ENCODE data around the gene PAK2. TPM values are rescaled to one million over a fixed set of nuclear protein-coding genes. Genes with fewer than 3 reads are reported as not detected.
"Not testable (repeated sequence)": the region's sequence is repeated elsewhere in the genome, so short reads cannot be mapped to it uniquely, and the experiment has no call there.

The PAK2 gene
- total RNA-seq, 1 donor from 2014 or later, result 47.8 TPM

DNA sequence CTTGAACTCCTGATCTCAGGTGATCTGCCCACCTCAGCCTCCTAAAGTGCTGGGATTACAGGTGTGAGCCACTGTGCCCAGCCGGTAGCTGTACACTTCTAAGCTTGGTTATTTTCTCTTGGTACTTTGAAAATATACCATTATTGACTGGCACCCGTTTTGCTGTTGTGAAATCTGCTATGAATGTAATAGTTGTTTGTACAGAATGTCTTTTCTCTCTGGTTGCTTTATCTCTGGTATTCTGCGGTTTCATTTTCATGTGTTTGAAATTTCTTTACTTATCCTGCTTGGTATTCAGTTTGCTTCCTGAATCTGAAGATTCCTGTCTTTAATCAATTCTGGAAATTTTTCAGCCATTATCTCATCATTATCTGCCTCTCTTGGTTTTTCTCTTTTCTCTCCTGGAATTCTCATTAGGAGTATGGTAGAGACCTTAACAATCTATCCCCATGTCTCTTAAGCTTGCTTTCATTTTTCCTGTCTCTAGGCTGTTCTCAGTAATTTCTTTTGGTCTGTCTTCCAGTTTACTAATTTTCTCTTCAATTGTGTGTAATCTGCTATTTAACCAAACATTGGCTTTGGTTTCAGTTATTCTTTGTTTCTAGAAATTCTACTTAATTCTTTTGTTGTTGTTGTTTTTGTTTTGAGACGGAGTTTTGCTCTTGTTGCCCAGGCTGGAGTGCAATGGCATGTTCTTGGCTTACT, 2.8 kb upstream of the PAK2 start:
- DNase-seq (ENCODE audit: low read depth, low spot score), result no peak

DNA sequence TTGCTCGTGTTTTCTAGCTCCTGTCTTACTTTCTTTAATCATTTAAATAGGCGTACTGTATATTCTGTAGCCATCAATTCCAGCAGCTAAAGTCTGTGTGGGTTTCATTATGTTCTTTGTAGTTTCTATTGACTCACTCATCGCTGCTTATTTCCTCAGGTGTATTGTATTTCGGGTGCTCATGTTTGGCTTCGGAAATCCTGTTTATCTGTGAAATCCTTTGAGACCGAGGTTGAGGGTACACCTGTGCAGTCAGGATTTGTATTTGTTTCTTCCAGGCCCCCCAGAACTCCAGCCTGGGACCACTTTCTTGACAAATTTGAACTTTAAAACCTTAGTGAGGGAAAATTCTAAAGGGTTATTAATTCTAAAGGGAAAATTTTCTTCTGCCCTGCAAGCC, 2.0 kb upstream of the PAK2 start:
- DNase-seq (ENCODE audit: low read depth, low spot score), result no peak

DNA sequence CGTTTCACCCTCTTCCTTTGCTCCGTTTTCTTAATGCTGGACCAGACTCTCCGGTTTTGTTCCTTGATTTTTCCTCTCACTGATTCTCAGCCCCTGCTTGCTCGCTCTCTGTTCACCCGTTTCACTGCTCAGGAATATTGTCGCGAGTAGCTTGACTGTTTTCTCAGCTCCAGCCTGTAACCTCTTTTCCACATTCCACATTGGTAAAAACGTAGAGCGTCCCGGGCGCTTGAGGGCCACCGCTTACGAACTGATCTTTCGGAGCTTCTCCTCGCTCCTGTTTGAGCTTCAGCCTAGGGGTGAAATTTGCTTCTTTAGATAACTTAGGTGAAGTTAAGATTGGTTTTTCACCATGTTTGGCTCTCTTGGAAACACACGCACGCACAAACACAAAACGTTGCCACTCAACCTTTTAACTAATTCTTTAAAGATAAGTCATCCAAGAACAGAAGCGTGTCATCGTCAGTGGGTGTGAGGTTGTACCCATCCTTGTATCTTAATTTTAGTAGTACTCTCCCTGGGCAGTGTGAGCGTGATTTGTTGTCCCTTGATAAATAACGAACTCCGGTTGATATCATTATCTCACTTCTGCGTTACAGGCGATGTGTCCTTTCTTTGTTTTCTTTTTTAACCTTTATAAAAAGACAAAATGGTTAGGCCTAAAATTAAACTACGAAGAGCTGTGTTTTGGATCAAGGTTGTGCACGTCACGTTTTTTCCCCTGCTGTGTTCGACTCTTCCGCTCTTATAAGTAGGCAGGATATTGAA, 1.0 kb downstream of the PAK2 start:
- no peak for DNase-seq (ENCODE audit: low read depth, low spot score)

- DNase-seq (ENCODE audit: low read depth, low spot score), result no peak
Measured at GRCh38 chr3:196741249-196741889, 1.7 kb downstream of the PAK2 start.

DNA sequence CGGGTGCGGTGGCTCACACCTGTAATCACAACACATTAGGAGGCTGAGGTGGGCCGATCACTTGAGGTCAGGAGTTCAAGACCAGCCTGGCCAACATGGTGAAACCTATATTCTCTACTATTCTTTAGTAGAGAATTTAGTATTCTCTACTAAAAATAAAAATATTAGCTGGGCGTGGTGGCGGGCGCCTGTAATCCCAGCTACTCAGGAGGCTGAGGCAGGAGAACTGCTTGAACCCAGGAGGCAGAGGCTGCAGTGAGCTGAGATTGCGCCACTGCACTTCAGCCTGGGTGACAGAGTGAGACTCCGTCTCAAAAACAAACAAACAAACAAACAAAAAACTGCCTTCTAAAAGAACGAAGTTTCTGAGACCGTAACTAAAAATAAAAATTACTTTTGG, 3.9 kb downstream of the PAK2 start:
- DNase-seq (ENCODE audit: low read depth, low spot score), result not testable (repeated sequence)

GRCh38 chr3:196749125-196749524, 9.5 kb downstream of the PAK2 start:
- no peak for DNase-seq (ENCODE audit: low read depth, low spot score)

GRCh38 chr3:196753201-196753600, 13.5 kb downstream of the PAK2 start:
- DNase-seq (ENCODE audit: low read depth, low spot score), result no peak

DNA sequence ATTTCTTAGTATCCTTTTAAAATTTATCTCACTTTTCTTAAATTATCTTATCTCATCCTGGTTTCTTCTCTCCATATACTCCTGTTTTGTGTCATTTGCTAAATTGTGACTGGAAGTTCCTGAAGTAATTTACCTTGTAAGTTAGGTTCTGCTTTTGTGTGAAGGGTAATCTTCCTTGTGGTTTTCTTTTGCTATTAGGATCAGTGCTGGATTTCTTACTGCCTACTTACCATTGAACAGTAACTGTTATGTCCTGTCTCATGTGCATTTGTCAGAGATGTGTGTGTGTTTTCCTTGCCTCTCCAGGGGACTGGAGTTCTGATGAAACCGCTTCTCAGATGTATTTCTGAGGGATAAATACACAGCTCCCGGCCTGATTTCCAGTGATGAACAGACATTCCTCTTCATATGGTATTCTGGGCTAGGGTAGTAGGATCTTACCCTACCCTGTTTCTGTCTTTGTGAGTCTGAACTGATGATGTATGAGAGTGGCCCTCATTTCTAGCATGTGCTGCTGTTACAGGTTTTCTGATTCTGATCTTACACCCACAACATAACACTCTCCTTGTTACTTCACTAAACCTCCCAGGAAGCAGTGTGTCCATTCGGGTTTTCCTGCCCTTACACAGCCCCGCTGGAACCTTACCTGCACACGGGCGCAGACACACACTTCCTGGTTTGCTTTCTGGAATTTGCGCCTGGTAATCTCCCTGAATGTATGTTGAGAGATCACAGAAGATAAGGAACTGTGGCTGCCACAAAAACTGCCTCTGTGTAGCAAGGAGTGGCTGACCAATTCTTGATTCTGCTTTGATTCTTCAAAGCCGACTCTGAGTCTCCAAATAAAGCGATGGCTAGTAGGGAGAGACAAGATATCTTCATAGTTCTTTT, 14.7 kb downstream of the PAK2 start:
- no peak for DNase-seq (ENCODE audit: low read depth, low spot score)

DNA sequence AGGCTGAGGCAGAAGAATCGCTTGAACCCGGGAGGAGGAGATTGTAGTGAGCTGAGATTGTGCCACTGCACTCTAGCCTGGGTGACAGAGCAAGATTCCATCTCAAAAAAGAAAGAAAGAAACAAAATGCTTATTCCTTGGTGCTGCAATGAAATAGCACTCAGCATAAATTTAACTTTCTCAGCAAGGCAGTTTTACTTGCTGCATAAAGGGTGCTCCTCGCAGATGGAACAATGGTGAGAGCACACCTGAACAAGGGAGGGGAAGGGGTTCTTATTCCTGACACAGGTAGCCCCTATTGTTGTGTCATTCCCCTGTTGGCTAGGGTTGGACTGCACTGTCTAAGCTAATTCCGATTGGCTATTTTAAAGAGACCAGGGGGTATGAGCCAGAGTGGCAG, 17.1 kb downstream of the PAK2 start:
- no peak for DNase-seq (ENCODE audit: low read depth, low spot score)

GRCh38 chr3:196757876-196758739, 18.5 kb downstream of the PAK2 start:
- DNase-seq (ENCODE audit: low read depth, low spot score), result no peak

DNA sequence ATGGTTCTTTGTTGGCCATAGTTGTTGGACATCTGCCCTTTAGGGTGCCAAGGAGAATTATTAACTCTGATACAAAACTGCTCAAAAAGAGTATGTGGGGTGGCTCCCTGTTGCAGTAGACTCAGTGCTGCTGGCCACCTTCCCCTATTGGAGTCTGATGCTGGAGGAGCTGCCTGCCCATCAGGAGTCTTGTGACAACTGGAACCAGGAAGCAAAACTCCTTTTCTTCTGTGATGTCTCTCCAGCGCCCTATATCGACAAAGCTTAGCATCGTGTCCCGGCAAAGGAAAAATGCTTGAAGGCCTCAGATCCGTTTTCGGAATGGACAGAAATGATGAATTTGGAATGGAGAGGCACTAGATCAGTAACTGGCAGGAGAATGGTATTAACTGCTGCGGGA, 23.5 kb downstream of the PAK2 start:
- DNase-seq (ENCODE audit: low read depth, low spot score), result no peak

DNA sequence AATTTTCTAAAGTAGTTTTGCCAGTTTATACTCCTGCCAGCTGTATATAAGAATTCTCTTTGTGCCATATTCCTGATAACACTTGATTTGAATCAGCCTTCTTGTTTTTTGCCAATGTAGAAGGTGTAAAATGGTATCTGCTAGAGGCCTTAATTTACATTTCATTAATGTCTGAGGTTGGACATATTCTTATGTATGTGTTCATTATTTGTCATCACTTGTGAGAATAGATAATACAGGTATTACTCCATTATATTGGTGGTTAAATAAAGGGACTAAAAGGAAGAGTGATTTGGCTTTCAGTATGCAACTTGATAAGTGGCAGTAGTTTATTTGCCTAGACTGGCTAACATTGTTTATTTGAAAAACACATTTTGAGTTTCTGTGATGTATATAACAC, 25.8 kb downstream of the PAK2 start:
- DNase-seq (ENCODE audit: low read depth, low spot score), result no peak

DNA sequence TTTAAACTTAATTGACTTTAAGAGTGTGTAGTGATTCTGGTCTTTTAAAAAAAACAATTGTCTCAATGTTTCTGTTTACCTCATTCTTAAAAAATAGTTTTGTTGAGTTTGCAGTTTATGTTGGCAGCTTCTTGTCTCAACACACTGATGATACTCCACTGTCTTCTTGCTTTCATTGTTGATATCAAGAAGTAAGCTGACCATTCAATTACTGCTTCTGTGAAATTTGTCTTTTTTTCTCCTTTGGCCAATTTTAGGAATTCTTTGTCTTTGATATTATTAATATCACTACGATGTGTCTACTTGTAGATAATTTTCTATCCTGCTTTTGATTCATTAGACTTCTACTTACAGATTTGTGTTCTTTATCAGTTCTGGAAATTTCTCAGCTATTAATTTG, 31.4 kb downstream of the PAK2 start:
- no peak for DNase-seq (ENCODE audit: low read depth, low spot score)

DNA sequence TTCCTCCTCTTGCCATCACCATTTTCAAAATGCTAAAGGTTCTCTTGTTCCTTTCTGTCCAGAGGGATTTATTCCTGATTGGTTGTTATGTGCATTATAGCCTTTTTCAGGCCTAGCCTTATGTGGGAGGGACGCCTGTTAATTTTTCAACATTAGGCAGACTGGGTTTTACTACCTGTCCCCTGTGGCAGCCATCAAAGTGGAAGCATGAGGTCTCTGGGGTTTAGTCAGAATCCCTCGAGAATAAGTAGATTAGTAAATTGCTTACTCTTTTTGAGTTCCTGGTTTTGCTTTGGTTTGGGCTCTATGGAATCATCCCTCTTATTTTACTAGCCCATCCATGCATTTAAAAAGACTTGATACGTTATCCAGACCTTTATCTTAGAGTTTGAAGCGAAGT, 32.4 kb downstream of the PAK2 start:
- DNase-seq (ENCODE audit: low read depth, low spot score), result no peak

GRCh38 chr3:196772897-196773296, 33.2 kb downstream of the PAK2 start:
- no peak for DNase-seq (ENCODE audit: low read depth, low spot score)

- peak; percentile 20 for DNase-seq (ENCODE audit: low read depth, low spot score)
Measured at GRCh38 chr3:196774191-196774820, 34.6 kb downstream of the PAK2 start.

DNA sequence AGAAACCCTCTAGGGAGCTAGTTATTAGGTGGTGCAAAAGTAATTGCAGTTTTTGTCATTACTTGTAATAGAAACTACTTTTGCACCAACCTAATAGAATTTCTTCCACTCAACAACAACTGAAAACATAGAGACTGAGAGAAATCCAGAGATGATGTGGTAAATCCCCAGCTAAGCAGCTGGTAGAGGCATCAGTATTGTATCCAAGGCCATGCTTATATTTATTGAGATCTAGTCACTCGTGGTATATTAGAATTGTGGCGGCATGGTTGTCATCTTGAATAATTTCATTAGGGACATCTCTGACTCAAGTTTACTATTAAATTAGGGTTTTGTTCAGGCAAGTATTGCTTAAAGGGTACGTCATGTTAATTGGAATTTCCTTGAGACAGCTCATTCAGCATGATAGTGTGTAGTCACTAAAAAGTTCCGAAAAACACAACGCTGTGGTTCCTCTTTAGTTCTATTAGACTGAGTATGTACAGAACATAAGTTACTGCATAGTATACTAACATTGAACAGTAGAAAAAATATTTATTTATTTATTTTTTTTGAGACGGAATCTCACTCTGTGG, 35.3 kb downstream of the PAK2 start:
- DNase-seq (ENCODE audit: low read depth, low spot score), result no peak

DNA sequence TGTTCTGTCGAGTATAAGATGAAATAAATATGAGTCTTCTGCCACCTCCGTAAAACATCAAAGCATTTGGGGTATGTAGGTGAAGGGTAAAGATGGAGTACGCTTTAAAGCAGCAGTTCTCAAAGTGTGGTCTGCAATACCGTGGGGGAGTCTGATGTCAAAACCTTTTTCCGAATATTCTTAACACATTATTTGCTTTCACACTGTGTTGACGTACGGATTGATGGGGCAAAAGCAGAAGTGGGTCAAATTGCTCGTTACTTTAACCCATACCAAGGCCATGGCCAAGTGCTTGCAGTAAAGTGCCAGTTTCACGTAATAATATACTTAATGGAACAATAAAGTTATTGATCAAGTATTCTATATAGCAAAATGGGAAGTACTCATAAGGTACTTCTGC, 36.3 kb downstream of the PAK2 start:
- DNase-seq (ENCODE audit: low read depth, low spot score), result no peak

- no peak for DNase-seq (ENCODE audit: low read depth, low spot score)
Measured at GRCh38 chr3:196777836-196778235, 38.2 kb downstream of the PAK2 start.

GRCh38 chr3:196778755-196779154, 39.1 kb downstream of the PAK2 start:
- no peak for DNase-seq (ENCODE audit: low read depth, low spot score)
